HAP-1 (cell line): ENCODE results near the gene UBL5.
"Not testable (repeated sequence)": the region's sequence is repeated elsewhere in the genome, so short reads cannot be mapped to it uniquely, and the experiment has no call there.

Source experiments
- DNase-seq, 2 experiments: peaks; one replicate each; pipeline ENCODE4 v3.0.0-alpha.2; 2016 to 2020; ENCODE audit warnings: low spot score in 2 of 2
- H3K27me3 ChIP-seq: fragments of 250-450 bp; sonication (Bioruptor Pico); 2 replicates; pipeline ENCODE4 v1.5.1; 2020; ENCODE audit warnings: low read depth, mild to moderate bottlenecking, moderate library complexity
- H3K36me3 ChIP-seq: fragments of 250-450 bp; sonication (Bioruptor Pico); replicated peaks from 2 replicates; pipeline ENCODE4 v1.5.1; 2020; ENCODE audit warnings: mild to moderate bottlenecking
- H3K4me1 ChIP-seq: fragments of 250-450 bp; sonication (Bioruptor Pico); 2 replicates; pipeline ENCODE4 v1.5.1; 2020; ENCODE audit warnings: mild to moderate bottlenecking
- H3K4me3 ChIP-seq: fragments of 250-450 bp; sonication (Bioruptor Pico); 2 replicates; pipeline ENCODE4 v1.5.1; 2020; ENCODE audit warnings: mild to moderate bottlenecking, moderate library complexity
- H3K9me3 ChIP-seq: fragments of 250-450 bp; sonication (Bioruptor Pico); 2 replicates; pipeline ENCODE4 v1.5.1; 2020; ENCODE audit warnings: mild to moderate bottlenecking, moderate library complexity
- in situ Hi-C: fragments of 300-500 bp; cut with MboI; formaldehyde crosslinking; loops from 3 replicates; pipeline ENCODE4 v1.14.3; 2020; ENCODE audit warnings: low sequenced_read_pairs, inconsistent platforms, mixed read lengths

UBL5 gene

DNA sequence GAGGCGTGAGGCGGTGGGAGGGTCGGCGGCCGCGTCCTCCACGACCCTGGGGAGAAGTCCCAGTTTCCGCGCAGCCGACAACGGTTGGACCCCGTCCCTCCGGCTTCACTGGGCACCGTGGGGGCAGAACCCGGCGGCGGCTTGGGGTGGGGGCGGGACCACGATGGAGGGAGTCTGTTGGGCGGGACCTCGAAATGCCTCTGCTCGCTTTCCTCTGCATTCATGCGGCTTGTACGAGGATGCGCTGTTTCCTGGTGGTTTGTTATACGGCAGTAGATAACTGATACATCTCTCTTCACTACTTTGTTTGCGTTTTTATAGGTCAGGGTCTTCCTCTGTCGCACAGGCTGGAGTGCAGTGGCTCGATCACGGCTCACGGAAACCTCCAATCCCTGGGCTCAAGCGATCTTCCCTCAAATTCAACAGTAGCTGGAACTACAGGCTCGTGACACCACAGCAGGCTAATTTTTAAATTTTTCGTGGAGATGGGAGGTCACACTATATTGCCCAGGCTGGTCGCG is 34.6 kb upstream of the UBL5 start:
- H3K4me3 ChIP-seq: peak overlapping the region; percentile 57
- no peaks in the 10 kb centered on the region for H3K9me3 ChIP-seq
- no peaks in the 10 kb centered on the region for H3K27me3 ChIP-seq
- in situ Hi-C loops: loop anchor here (5.0 to 25.0 kb wide), 2 partner anchors 171 to 481 kb away; partner anchors contain the start of genes ZNF559, ZNF561 and ZNF699
- DNase-seq: peak; percentile 18 to 69
- H3K4me1 ChIP-seq: no peaks in the 10 kb centered on the region; the same call in 1 of the 2 replicates
- H3K36me3 ChIP-seq: no peaks in the 10 kb centered on the region

DNA sequence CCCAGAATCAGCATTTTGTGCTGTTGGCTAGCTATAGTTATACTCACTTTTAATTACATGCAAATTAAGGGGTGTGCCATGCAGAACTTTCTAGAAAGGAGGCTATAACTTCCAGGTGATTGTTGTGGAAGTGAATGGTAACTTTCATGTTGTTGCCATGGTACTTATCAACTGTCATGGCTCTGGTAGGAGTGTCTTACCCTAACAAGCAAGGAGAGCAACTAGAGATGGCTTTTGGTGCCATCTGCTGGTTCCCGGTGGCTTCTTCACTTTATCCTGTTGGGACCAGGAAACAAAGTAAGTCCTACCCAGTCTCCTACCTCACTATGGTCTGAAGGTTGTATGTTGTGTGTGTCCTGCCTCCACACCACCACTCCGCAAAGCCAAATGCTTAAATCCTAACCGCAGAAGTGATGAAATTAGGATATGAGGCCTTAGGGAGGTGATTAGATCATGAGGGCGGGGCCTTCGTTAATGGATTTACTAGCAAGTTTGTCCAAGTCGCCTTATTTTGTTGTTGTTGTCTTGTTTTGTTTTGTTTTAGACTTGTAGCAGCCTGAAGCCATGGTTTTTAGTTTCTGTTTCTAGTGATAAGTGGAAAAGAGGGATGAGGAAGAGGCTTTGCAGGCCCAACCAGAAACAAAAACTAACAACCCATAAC is 31.5 kb upstream of the UBL5 start:
- Histone ChIP-seq H3K4me1 (no peaks in the 10 kb centered on the region; the same call in 1 of the 2 replicates), H3K9me3 (no peaks in the 10 kb centered on the region), H3K27me3 (no peaks in the 10 kb centered on the region), H3K4me3 (no peak overlapping the region), H3K36me3 (no peaks in the 10 kb centered on the region)
- in situ Hi-C loops: loop anchor here (25.0 kb wide), 1 partner anchor 484 kb away; the partner anchor contains the start of genes ZNF559 and ZNF699
- DNase-seq: peak; percentile 84 to 85

DNA sequence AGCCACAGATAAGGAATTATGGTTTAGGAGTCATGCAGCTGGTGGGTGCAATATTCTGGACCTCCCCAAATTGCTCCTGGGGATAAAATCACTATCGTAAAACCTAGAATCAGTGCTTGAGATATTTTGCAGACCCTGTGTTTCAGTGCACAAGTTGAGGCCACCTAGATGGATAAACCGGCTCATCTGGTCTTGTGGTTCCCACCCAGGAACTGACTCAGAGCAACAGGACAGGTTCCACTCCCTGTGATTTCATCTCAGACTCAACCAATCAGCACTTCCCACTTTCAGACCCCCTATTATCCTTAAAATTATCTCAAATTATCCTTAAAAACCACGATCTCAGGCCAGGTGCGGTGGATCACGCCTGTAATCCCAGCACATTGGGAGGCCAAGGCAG is 29.8 kb upstream of the UBL5 start:
- Histone ChIP-seq H3K4me3 (no peak overlapping the region), H3K27me3 (no peaks in the 10 kb centered on the region), H3K9me3 (no peaks in the 10 kb centered on the region), H3K4me1 (no peaks in the 10 kb centered on the region; the same call in 1 of the 2 replicates), H3K36me3 (no peaks in the 10 kb centered on the region)
- no peak for DNase-seq
- in situ Hi-C loops: loop anchor here (25.0 kb wide), 1 partner anchor 486 kb away; the partner anchor contains the start of genes ZNF559 and ZNF699

DNA sequence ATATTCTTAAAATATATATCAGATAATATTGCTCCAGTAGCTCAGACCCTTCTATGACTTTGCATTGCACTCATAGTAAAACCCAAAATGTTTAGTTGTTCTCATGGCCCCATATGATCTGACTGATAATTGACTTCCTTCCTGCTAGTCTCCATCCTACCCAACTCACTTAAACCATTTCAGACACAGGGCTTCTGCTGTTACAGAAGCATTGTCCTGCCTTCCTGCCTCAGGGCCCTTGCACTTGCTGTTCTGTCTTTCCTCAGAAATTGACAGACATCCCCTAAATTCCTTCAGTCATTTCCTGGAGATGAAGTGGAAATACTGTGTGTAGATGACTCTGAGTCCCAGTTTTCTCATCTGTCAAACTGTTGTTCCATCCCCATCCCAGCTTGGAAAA is 28.6 kb upstream of the UBL5 start:
- Histone ChIP-seq H3K4me3 (no peak overlapping the region), H3K36me3 (no peaks in the 10 kb centered on the region), H3K9me3 (no peaks in the 10 kb centered on the region), H3K4me1 (no peaks in the 10 kb centered on the region; the same call in 1 of the 2 replicates), H3K27me3 (no peaks in the 10 kb centered on the region)
- DNase-seq: no peak
- in situ Hi-C loops: loop anchor here (25.0 kb wide), 1 partner anchor 487 kb away; the partner anchor contains the start of genes ZNF559 and ZNF699

DNA sequence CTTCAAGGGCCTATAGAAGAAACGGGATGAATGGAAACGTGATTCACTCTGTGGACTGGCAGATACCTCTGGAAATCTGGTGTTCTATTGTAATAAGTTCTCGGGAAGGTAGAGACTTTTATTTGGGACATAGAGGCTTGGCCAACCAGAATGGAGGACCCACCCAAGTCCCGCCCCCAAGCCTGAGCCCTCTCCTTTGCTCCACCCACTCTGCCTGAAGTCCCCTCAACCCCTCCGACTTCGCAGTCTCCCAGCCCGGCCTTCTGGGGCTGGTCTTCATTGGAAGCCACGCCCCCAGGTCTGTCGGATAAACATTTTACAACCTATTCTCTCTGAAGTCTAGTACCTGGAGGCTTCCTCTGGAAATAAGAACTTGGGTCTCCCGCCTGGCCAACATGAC is 25.7 kb upstream of the UBL5 start:
- no peaks in the 10 kb centered on the region for H3K27me3 ChIP-seq
- in situ Hi-C loops: no loop called here
- H3K4me1 ChIP-seq: no peaks in the 10 kb centered on the region
- no peaks in the 10 kb centered on the region for H3K9me3 ChIP-seq
- no peak overlapping the region for H3K4me3 ChIP-seq
- no peaks in the 10 kb centered on the region for H3K36me3 ChIP-seq
- peak in 1 of 2 experiments; percentile 40 for DNase-seq

DNA sequence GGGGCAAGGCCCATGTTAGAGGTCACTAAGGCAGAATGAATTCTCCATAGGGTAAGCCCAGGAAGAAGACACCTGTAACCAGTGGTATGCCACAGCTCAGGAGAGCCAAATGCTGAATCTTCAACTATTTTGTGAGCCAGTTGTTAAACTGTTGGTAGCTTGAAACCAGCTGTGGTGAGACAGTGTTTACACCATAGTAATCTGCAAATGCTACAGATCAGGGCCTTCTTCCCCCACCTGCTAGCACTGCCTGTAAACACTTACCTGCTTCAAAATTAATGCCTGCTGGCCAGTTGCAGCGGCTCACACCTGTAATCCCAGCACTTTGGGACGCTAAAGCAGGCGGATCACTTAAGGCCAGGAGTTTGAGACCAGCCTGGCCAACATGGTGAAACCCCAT is 20.9 kb upstream of the UBL5 start:
- H3K27me3 ChIP-seq: no peaks in the 10 kb centered on the region
- no peak overlapping the region for H3K4me3 ChIP-seq
- H3K4me1 ChIP-seq: no peaks in the 10 kb centered on the region
- no peak for DNase-seq
- no peaks in the 10 kb centered on the region for H3K9me3 ChIP-seq
- peaks cover 23% of the 10 kb centered on the region for H3K36me3 ChIP-seq
- in situ Hi-C loops: no loop called here

DNA sequence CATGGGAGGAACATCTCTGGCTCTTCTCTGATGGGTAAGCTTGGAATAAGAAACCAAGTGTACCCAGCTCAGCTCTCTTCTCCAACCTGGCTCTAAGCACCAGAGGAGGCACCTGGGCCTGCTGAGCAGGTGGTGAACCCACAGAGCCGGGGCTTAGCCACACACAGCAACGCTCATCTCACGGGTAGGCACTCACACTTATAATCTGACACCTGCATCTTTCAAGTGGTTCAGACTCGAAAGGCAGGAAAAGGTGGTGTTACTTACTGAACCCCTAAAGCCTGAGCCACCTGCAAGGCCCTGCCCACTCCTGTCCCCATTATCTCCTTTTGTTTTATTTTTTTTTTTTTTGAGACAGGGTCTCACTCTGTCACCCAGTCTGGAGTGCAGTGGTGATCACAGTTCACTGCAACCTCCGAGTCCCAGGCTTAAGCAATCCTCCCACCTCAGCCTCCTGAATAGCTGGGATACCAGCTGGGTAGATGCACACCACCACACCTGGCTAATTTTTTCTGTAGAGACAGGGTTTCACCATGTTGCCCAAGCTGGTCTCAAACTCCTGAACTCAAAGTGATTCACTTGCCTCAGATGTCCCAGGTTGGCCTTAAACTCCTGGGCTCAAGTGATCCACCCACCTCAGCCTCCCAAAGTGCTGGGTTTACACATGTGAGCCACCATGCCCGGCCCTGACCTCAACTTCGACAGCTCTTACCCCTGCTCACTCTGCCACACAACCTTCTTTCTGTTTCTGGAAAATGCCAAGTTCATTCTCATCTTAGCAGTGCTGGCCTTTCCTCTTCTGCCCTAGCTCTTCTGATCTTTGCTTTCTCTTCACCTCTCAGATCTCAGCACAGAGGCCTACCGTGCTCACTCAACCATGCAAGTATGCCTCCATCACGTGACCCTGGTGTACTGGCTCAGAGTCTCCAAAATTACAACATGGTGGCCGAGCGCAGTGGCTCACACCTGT is 18.6 kb upstream of the UBL5 start:
- no peak for DNase-seq
- peaks cover 26% of the 10 kb centered on the region for H3K36me3 ChIP-seq
- in situ Hi-C loops: no loop called here
- H3K4me3 ChIP-seq: no peak overlapping the region
- H3K27me3 ChIP-seq: no peaks in the 10 kb centered on the region
- no peaks in the 10 kb centered on the region for H3K9me3 ChIP-seq
- H3K4me1 ChIP-seq: no peaks in the 10 kb centered on the region

DNA sequence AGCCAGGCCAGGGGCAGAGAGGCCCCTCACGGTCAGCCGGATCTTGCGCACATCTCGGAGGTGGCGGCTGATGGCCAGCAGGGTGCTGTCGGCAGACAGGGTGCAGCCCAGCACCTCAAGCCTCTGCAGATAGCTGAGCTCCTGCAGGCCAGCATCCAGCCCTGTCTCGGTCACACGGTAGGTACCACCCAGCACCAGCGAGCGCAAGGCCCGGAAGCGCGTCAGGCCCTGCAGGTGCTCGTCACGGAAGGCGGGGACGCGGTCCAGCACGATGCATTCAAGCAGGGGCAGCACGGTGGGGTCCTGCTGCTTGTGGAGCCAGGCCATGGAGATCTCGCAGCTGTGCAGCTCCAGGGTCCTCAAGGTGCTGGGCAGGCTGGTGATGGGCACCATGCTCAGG is 16.6 kb upstream of the UBL5 start:
- Histone ChIP-seq H3K4me3 (no peak overlapping the region), H3K36me3 (peaks cover 26% of the 10 kb centered on the region), H3K4me1 (no peaks in the 10 kb centered on the region), H3K27me3 (no peaks in the 10 kb centered on the region), H3K9me3 (peaks cover 2% of the 10 kb centered on the region)
- no peak for DNase-seq
- in situ Hi-C loops: no loop called here

DNA sequence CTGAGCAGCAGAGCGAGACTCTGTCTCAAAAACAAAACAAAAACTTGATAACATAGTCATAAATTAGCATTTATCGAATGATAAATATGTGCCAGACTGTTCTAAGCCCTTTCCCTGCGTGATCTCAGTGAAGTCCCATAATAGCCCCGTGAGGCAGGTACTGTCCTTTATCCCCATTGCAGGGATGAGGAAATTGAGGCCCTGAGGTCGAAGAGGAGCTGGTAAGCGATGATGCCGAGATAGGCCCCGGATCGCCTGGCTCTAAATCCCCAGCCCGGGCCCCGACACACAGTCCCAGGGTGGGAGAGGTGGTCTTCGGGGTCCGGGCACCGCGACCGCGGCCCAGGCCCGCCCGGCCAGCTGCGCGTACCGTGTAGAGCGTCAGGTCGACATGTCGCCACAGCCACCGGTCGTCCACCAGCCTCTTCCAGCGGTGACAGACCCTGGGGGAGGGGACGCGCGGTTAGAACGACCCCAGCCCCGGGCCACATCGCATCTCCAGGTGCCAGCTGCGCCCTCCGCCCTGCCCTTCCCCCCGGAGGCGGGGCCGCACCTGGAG is 9.5 kb upstream of the UBL5 start:
- Histone ChIP-seq H3K9me3 (peaks cover 7% of the 10 kb centered on the region), H3K4me1 (peaks cover 12% of the 10 kb centered on the region; the same call in 1 of the 2 replicates)
- in situ Hi-C loops: no loop called here

DNA sequence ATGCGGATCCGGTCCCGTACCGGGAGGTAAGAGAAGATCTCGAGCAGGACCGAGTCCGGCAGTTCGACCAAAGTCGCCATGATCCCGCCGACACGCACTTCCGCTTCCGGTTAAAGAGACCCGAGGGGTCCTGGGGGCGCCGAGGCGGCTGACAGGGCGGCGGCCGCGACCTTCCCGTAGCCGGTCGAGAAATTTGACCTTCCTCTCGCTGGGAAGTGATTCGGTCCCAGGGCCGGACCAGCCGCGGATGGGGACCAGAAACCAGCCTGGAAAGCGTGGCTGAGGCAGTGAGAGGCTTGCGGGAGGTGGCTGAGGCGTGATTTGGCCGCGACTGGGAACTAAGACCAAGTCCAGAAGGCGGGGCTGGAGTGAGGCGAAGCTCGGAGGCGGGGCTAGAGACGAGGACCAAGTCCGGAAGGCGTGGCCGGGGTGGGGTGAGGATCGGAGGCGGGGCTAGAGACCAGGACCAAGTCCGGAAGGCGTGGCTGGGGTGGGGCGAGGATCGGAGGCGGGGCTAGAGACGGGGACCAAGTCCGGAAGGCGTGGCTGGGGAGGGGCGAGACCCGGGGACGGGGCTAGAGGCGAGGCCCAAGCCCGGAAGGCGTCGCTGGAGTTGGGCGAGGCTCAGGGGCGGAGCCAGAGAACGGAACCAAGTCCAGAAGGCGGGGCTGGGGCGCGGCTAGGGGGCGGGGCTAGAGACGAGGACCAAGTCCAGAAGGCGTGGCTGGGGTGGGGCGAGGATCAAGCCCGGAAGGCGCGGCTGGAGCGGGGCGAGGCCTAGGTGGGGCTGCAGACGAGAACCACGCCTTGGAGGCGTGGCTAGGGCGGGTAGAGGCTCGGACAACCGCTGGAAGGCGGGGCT is 8.8 kb upstream of the UBL5 start, which contains the start of gene FBXL12:
Gene FBXL12 (minus strand): TSS at position 346 of the 862 bp plus-strand sequence. CDS start 266 bp downstream, at position 80.
- DNase-seq: peak; percentile 95 to 100
- in situ Hi-C loops: no loop called here
- peaks cover 2% of the 10 kb centered on the region for H3K36me3 ChIP-seq
- H3K27me3 ChIP-seq: no peaks in the 10 kb centered on the region
- H3K4me3 ChIP-seq: peak within 1 kb of the TSS; percentile 92
- peaks cover 12% of the 10 kb centered on the region; the same call in 1 of the 2 replicates for H3K4me1 ChIP-seq
- peaks cover 7% of the 10 kb centered on the region for H3K9me3 ChIP-seq

More for the DNA sequence above, 9.5 kb upstream of the UBL5 start:
- DNase-seq: no peak
- Histone ChIP-seq H3K36me3 (peaks cover 3% of the 10 kb centered on the region), H3K4me3 (peak overlapping the region; percentile 92), H3K27me3 (no peaks in the 10 kb centered on the region)

DNA sequence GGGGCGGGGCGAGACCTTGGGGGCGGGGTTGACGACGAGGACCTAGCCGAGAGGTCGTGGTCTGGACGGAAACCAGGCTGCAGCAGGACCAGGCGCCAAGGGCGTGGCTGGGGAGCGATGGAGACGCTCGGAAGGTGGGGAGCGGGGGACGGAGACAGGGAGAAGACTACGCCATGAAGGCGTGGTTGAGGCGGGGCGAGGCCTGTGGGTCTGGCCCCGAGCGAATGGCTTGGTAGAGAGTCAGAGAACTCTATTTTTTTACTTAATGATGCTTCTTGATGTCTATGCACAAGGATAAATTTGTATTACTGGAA is 8.2 kb upstream of the UBL5 start:
- no peaks in the 10 kb centered on the region for H3K27me3 ChIP-seq
- H3K36me3 ChIP-seq: no peaks in the 10 kb centered on the region; the same call in none of the 2 replicates
- in situ Hi-C loops: no loop called here
- H3K4me3 ChIP-seq: peak overlapping the region; percentile 13
- H3K4me1 ChIP-seq: peaks cover 12% of the 10 kb centered on the region; the same call in 1 of the 2 replicates
- no peak for DNase-seq
- peaks cover 7% of the 10 kb centered on the region for H3K9me3 ChIP-seq

DNA sequence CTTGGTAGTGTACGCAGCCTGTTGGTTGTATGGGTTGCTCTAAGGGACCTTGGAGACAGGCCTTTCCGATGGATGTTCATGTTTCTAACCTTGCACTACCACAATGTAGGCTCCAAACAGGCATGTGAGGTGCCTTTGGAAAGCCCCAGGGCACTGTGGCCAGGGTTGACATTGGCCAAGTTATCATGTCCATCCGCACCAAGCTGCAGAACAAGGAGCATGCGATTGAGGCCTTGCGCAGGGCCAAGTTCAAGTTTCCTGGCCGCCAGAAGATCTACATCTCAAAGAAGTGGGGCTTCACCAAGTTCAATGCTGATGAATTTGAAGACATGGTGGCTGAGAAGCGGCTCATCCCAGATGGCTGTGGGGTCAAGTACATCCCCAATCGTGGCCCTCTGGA is 7.7 kb upstream of the UBL5 start:
- DNase-seq, H3K36me3 ChIP-seq, H3K27me3 ChIP-seq, H3K9me3 ChIP-seq, in situ Hi-C loops: not testable (repeated sequence)
- peaks cover 12% of the 10 kb centered on the region; the same call in 1 of the 2 replicates for H3K4me1 ChIP-seq
- H3K4me3 ChIP-seq: peak overlapping the region; percentile 13
